ENCODE measurements around the gene PDIA3.

Gene PDIA3

GRCh38 chr15:43762824-43763223 lies 16.6 kb downstream of the PDIA3 start:
- no peak overlapping the region for H3K23ac ChIP-seq (ENCODE audit: low read length in 2 of 2)
- whole genome bisulfite sequencing = 65% methylated on average over 6 of the region's 6 CpGs
- no peak overlapping the region for H4K91ac ChIP-seq (ENCODE audit: low read length)
- H3K9ac ChIP-seq (ENCODE audit: low read length) = no peak overlapping the region
- no peak overlapping the region for H3K18ac ChIP-seq (ENCODE audit: low read depth in 1 of 2, low read length in 2 of 2)
- H4K8ac ChIP-seq (ENCODE audit: low read length) = no peak overlapping the region
- no peak overlapping the region for H3K14ac ChIP-seq (ENCODE audit: low read length in 2 of 2)
- H3K27me3 ChIP-seq (ENCODE audit: control insufficient read depth in 1 of 2, insufficient read depth in 1 of 2, low read length in 2 of 2) = no peaks in the 10 kb centered on the region
- H3K36me3 ChIP-seq (ENCODE audit: control insufficient read depth in 1 of 2, insufficient read depth in 2 of 2, low read depth in 1 of 2, low read length in 2 of 2) = peaks cover 35 to 89% of the 10 kb centered on the region in 2 experiments
- H2BK120ac ChIP-seq (ENCODE audit: low read depth, low read length) = no peak overlapping the region
- peak; percentile 85 for DNase-seq
- H2AK5ac ChIP-seq (ENCODE audit: low read length, severe bottlenecking) = no peak overlapping the region
- peaks cover 7% of the 10 kb centered on the region for H3K79me1 ChIP-seq (replicated peaks; ENCODE audit: low read length, poor library complexity, severe bottlenecking)
- no peak overlapping the region for H2BK5ac ChIP-seq (ENCODE audit: low read depth, low read length, poor library complexity, severe bottlenecking)
- H2AFZ ChIP-seq (ENCODE audit: low read depth, low read length) = no peak overlapping the region
- H3K4ac ChIP-seq (ENCODE audit: low read depth in 1 of 2, low read length in 2 of 2) = no peak overlapping the region
- no peaks in the 10 kb centered on the region for H3K9me3 ChIP-seq (ENCODE audit: control insufficient read depth, low read length)
- H3K27ac ChIP-seq (ENCODE audit: low read length, poor library complexity, severe bottlenecking) = no peak overlapping the region
- H2BK15ac ChIP-seq (ENCODE audit: low read depth, poor library complexity, severe bottlenecking) = no peak overlapping the region
- no peak overlapping the region for H3K4me3 ChIP-seq (ENCODE audit: insufficient read depth in 1 of 2, low read depth in 1 of 2, low read length in 2 of 2)
- no peak overlapping the region for H2BK12ac ChIP-seq (ENCODE audit: low read length in 2 of 2)
- no peaks in the 10 kb centered on the region for H3K4me1 ChIP-seq (ENCODE audit: control insufficient read depth, insufficient read depth, low read depth, low read length)
- no peak overlapping the region for H3K4me2 ChIP-seq (ENCODE audit: low read length, poor library complexity, severe bottlenecking)

GRCh38 chr15:43763819-43764446 lies 17.7 kb downstream of the PDIA3 start:
- H3K27ac ChIP-seq (ENCODE audit: low read length, poor library complexity, severe bottlenecking) = no peak overlapping the region
- H2BK15ac ChIP-seq (ENCODE audit: low read depth, poor library complexity, severe bottlenecking) = no peak overlapping the region
- H3K4me3 ChIP-seq (ENCODE audit: insufficient read depth in 1 of 2, low read depth in 1 of 2, low read length in 2 of 2) = no peak overlapping the region
- H3K4ac ChIP-seq (ENCODE audit: low read depth in 1 of 2, low read length in 2 of 2) = no peak overlapping the region
- no peak for DNase-seq
- 88% methylated on average over 2 of the region's 2 CpGs for WGBS
- H3K18ac ChIP-seq (ENCODE audit: low read depth in 1 of 2, low read length in 2 of 2) = no peak overlapping the region
- H2AFZ ChIP-seq (ENCODE audit: low read depth, low read length) = no peak overlapping the region
- no peak overlapping the region for H2BK120ac ChIP-seq (ENCODE audit: low read depth, low read length)
- peaks cover 30 to 90% of the 10 kb centered on the region in 2 experiments for H3K36me3 ChIP-seq (ENCODE audit: control insufficient read depth in 1 of 2, insufficient read depth in 2 of 2, low read depth in 1 of 2, low read length in 2 of 2)
- no peak overlapping the region for H4K8ac ChIP-seq (ENCODE audit: low read length)
- H2BK5ac ChIP-seq (ENCODE audit: low read depth, low read length, poor library complexity, severe bottlenecking) = no peak overlapping the region
- H3K14ac ChIP-seq (ENCODE audit: low read length in 2 of 2) = no peak overlapping the region
- no peak overlapping the region for H3K23ac ChIP-seq (ENCODE audit: low read length in 2 of 2)
- H3K4me1 ChIP-seq (ENCODE audit: control insufficient read depth, insufficient read depth, low read depth, low read length) = no peaks in the 10 kb centered on the region
- H2BK12ac ChIP-seq (ENCODE audit: low read length in 2 of 2) = no peak overlapping the region
- H3K9ac ChIP-seq (ENCODE audit: low read length) = no peak overlapping the region
- H2AK5ac ChIP-seq (ENCODE audit: low read length, severe bottlenecking) = no peak overlapping the region
- no peaks in the 10 kb centered on the region for H3K9me3 ChIP-seq (ENCODE audit: control insufficient read depth, low read length)
- H4K91ac ChIP-seq (ENCODE audit: low read length) = no peak overlapping the region
- H3K27me3 ChIP-seq (ENCODE audit: control insufficient read depth in 1 of 2, insufficient read depth in 1 of 2, low read length in 2 of 2) = no peaks in the 10 kb centered on the region
- H3K79me1 ChIP-seq (replicated peaks; ENCODE audit: low read length, poor library complexity, severe bottlenecking) = peaks cover 6% of the 10 kb centered on the region
- H3K4me2 ChIP-seq (ENCODE audit: low read length, poor library complexity, severe bottlenecking) = no peak overlapping the region

- Histone ChIP-seq H3K9me3 (ENCODE audit: control insufficient read depth, low read length) (no peaks in the 10 kb centered on the region), H3K4me2 (ENCODE audit: low read length, poor library complexity, severe bottlenecking) (no peak overlapping the region), H3K23ac (ENCODE audit: low read length in 2 of 2) (no peak overlapping the region), H2BK15ac (ENCODE audit: low read depth, poor library complexity, severe bottlenecking) (no peak overlapping the region), H4K8ac (ENCODE audit: low read length) (no peak overlapping the region), H2BK120ac (ENCODE audit: low read depth, low read length) (no peak overlapping the region), H3K18ac (ENCODE audit: low read depth in 1 of 2, low read length in 2 of 2) (no peak overlapping the region), H2BK12ac (ENCODE audit: low read length in 2 of 2) (no peak overlapping the region), H4K91ac (ENCODE audit: low read length) (no peak overlapping the region), H3K27me3 (ENCODE audit: control insufficient read depth in 1 of 2, insufficient read depth in 1 of 2, low read length in 2 of 2) (no peaks in the 10 kb centered on the region), H3K9ac (ENCODE audit: low read length) (peak overlapping the region; percentile 3), H3K27ac (ENCODE audit: low read length, poor library complexity, severe bottlenecking) (no peak overlapping the region), H2BK5ac (ENCODE audit: low read depth, low read length, poor library complexity, severe bottlenecking) (no peak overlapping the region), H3K14ac (ENCODE audit: low read length in 2 of 2) (no peak overlapping the region), H3K4ac (ENCODE audit: low read depth in 1 of 2, low read length in 2 of 2) (no peak overlapping the region), H2AK5ac (ENCODE audit: low read length, severe bottlenecking) (no peak overlapping the region), H3K36me3 (ENCODE audit: control insufficient read depth in 1 of 2, insufficient read depth in 2 of 2, low read depth in 1 of 2, low read length in 2 of 2) (peaks cover 35 to 97% of the 10 kb centered on the region in 2 experiments), H3K79me1 (replicated peaks; ENCODE audit: low read length, poor library complexity, severe bottlenecking) (peaks cover 6% of the 10 kb centered on the region), H2AFZ (ENCODE audit: low read depth, low read length) (no peak overlapping the region), H3K4me1 (ENCODE audit: control insufficient read depth, insufficient read depth, low read depth, low read length) (no peaks in the 10 kb centered on the region), H3K4me3 (ENCODE audit: insufficient read depth in 1 of 2, low read depth in 1 of 2, low read length in 2 of 2) (no peak overlapping the region)
- WGBS = 41% methylated on average over 3 of the region's 5 CpGs
- peak; percentile 68 for DNase-seq
Measured at GRCh38 chr15:43769584-43770228, 23.5 kb downstream of the PDIA3 start.

GRCh38 chr15:43771816-43772215 lies 25.6 kb downstream of the PDIA3 start:
- Histone ChIP-seq H3K27me3 (ENCODE audit: control insufficient read depth in 1 of 2, insufficient read depth in 1 of 2, low read length in 2 of 2) (no peaks in the 10 kb centered on the region), H3K79me1 (replicated peaks; ENCODE audit: low read length, poor library complexity, severe bottlenecking) (peaks cover 6% of the 10 kb centered on the region), H4K91ac (ENCODE audit: low read length) (no peak overlapping the region), H2BK15ac (ENCODE audit: low read depth, poor library complexity, severe bottlenecking) (no peak overlapping the region), H3K4me3 (ENCODE audit: insufficient read depth in 1 of 2, low read depth in 1 of 2, low read length in 2 of 2) (no peak overlapping the region), H2BK12ac (ENCODE audit: low read length in 2 of 2) (no peak overlapping the region), H3K9me3 (ENCODE audit: control insufficient read depth, low read length) (no peaks in the 10 kb centered on the region), H3K36me3 (ENCODE audit: control insufficient read depth in 1 of 2, insufficient read depth in 2 of 2, low read depth in 1 of 2, low read length in 2 of 2) (peaks cover 35 to 76% of the 10 kb centered on the region in 2 experiments), H3K23ac (ENCODE audit: low read length in 2 of 2) (no peak overlapping the region), H3K4me1 (ENCODE audit: control insufficient read depth, insufficient read depth, low read depth, low read length) (peaks cover 10% of the 10 kb centered on the region), H3K27ac (ENCODE audit: low read length, poor library complexity, severe bottlenecking) (no peak overlapping the region), H4K8ac (ENCODE audit: low read length) (no peak overlapping the region), H3K14ac (ENCODE audit: low read length in 2 of 2) (no peak overlapping the region), H3K18ac (ENCODE audit: low read depth in 1 of 2, low read length in 2 of 2) (no peak overlapping the region), H2BK120ac (ENCODE audit: low read depth, low read length) (no peak overlapping the region), H2AK5ac (ENCODE audit: low read length, severe bottlenecking) (no peak overlapping the region), H3K9ac (ENCODE audit: low read length) (peak overlapping the region; percentile 39), H3K4me2 (ENCODE audit: low read length, poor library complexity, severe bottlenecking) (no peak overlapping the region), H3K4ac (ENCODE audit: low read depth in 1 of 2, low read length in 2 of 2) (no peak overlapping the region), H2AFZ (ENCODE audit: low read depth, low read length) (no peak overlapping the region), H2BK5ac (ENCODE audit: low read depth, low read length, poor library complexity, severe bottlenecking) (no peak overlapping the region)
- WGBS = 82% methylated on average over 2 of the region's 2 CpGs
- DNase-seq = peak; percentile 28

Measured in mesenchymal stem cell (in vitro differentiated cells and primary cell).